Suprapubic skin (tissue), 4 donors: ENCODE data around the gene IGF2BP3.
"Not testable (repeated sequence)": the region's sequence is repeated elsewhere in the genome, so short reads cannot be mapped to it uniquely, and the experiment has no call there.

Source experiments
- EP300 ChIP-seq: sonication (generic); formaldehyde crosslinking; IDR thresholded peaks from one replicate; pipeline ENCODE4 v1.6.1; 2017; ENCODE audit warnings: antibody characterized with exemption
- POLR2A ChIP-seq, 2 donors: fragments of 450-650 bp; IDR thresholded peaks; one replicate each; pipeline ENCODE4 v1.6.1; 2017; ENCODE audit warnings: antibody characterized with exemption in 2 of 2, mild to moderate bottlenecking in 2 of 2, moderate library complexity in 2 of 2
- POLR2AphosphoS5 ChIP-seq, 3 donors: sonication (generic); formaldehyde crosslinking; IDR thresholded peaks; one replicate each; pipeline ENCODE4 v1.6.1; 2017; ENCODE audit warnings: antibody characterized with exemption in 3 of 3
- TF ChIP-seq, protein P1 (sequence below), 2 donors: fragments of 200-600 bp in 1 of 2; fragments of 450-650 bp in 1 of 2; sonication (generic) in 1 of 2; IDR thresholded peaks; one replicate each; pipeline ENCODE4 v1.5.1; 2016 to 2019; ENCODE audit warnings: antibody characterized with exemption in 2 of 2, mild to moderate bottlenecking in 1 of 2, moderate library complexity in 1 of 2

- TF ChIP-seq, protein P1, sequence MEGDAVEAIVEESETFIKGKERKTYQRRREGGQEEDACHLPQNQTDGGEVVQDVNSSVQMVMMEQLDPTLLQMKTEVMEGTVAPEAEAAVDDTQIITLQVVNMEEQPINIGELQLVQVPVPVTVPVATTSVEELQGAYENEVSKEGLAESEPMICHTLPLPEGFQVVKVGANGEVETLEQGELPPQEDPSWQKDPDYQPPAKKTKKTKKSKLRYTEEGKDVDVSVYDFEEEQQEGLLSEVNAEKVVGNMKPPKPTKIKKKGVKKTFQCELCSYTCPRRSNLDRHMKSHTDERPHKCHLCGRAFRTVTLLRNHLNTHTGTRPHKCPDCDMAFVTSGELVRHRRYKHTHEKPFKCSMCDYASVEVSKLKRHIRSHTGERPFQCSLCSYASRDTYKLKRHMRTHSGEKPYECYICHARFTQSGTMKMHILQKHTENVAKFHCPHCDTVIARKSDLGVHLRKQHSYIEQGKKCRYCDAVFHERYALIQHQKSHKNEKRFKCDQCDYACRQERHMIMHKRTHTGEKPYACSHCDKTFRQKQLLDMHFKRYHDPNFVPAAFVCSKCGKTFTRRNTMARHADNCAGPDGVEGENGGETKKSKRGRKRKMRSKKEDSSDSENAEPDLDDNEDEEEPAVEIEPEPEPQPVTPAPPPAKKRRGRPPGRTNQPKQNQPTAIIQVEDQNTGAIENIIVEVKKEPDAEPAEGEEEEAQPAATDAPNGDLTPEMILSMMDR (IDR thresholded peaks at IDR 0.05) = not testable (repeated sequence)
- not testable (repeated sequence) for TF ChIP-seq EP300; POLR2A (IDR thresholded peaks at IDR 0.05); POLR2AphosphoS5 (IDR thresholded peaks at IDR 0.05)
These were observed 63.7 kb downstream of the IGF2BP3 start for GRCh38 chr7:23406564-23406963.
